Measurements from ENCODE around the gene ADORA2B.
A peak's percentile ranks its signal among the peaks of the same experiment; 100 is the strongest.
"Not testable (repeated sequence)": the region's sequence is repeated elsewhere in the genome, so short reads cannot be mapped to it uniquely, and the experiment has no call there.

Gene ADORA2B

DNA sequence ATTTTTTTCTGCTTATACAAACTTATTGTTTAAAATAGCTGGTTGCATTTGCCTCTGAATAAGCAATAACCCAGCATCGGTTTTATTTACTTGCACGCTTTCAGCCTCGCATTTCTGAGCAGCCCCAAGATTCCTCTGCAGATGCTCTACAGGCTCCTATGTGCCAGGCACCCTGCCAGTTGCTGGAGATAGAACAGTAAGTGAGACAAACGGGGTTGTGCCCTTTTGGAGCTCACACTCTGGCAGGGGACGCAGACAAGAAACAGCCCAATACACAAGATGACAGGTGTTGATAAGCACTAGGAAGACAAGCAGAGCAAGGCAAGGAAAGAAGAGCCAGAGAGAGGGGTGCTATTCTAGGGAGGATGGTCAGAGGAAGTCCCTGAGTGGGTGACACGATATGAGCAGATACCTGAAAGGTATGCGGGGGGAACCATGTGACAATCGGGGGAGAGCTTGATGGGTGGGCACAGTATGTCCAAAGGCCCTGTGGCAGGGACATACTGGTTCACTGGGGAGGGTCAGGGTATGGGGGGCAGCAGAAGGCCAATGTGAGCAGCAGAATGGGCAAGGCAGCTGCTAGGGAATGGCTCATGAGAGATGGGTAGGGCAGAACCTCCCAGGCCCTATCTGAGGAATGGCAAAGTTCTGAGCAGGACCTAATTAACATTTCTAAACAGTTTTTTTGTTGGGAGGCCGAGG is 18.7 kb upstream of the ADORA2B start:
- Histone ChIP-seq H3K36me3 (ENCODE audit: control insufficient read depth, low read depth, low read length) (no peaks in the 10 kb centered on the region), H3K27me3 (ENCODE audit: control insufficient read depth, insufficient read depth, low read length) (no peaks in the 10 kb centered on the region), H3K27ac (ENCODE audit: low read length) (no peak overlapping the region), H3K4me3 (ENCODE audit: low read length) (no peak overlapping the region), H3K9ac (ENCODE audit: low read length) (no peak overlapping the region), H3K4me1 (ENCODE audit: control insufficient read depth, low read depth, low read length) (no peaks in the 10 kb centered on the region), H3K9me3 (ENCODE audit: control insufficient read depth, low read depth, low read length) (no peaks in the 10 kb centered on the region)

DNA sequence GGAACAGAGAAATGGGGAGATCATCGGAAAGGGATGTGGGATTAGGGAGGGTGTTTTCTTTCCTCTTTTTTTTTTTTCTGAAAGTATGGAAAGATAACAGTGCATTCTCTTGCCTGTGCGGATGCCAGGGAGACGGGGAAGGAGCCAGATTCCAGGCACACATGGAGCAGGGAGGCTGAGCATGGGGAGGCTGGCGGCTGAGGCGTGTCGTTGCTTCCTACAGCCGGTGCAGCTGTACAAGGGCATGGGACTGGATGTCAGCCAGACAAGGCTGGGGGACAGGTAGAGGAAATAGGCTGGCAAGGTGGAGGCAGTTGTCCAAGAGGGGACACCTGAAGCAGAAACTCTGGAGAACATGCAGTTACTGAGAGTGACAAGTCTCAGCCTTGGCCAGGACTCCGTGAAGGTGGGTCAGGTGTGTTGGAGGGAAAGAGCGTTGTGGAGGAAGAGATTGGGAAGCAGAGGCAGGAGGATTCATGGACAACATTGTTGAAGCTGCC is 16.6 kb upstream of the ADORA2B start:
- H3K4me3 ChIP-seq (ENCODE audit: low read length), result no peak overlapping the region

DNA sequence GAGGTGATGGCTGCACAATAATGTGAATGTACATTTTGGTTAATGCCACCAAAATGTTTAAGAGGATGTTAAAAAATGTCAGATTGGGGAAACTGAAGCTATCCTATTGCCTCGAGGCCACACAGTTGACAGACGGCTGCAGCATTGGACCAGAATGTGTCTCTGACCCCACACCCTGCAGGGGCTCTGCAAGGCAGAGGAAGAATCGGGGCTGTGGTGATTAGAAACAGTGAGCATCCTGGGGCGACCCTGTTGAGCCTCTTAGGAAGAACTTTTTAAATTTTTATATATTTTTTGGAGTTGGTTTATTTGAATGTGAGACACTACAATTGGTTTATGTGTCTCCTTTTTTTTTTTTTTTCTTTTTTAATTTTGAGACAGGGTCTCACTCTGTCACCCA is 15.0 kb upstream of the ADORA2B start:
- Histone ChIP-seq H3K4me1 (ENCODE audit: control insufficient read depth, low read depth, low read length) (no peaks in the 10 kb centered on the region), H3K4me3 (ENCODE audit: low read length) (no peak overlapping the region), H3K27ac (ENCODE audit: low read length) (no peak overlapping the region), H3K9me3 (ENCODE audit: control insufficient read depth, low read depth, low read length) (no peaks in the 10 kb centered on the region), H3K36me3 (ENCODE audit: control insufficient read depth, low read depth, low read length) (no peaks in the 10 kb centered on the region), H3K9ac (ENCODE audit: low read length) (no peak overlapping the region), H3K27me3 (ENCODE audit: control insufficient read depth, insufficient read depth, low read length) (no peaks in the 10 kb centered on the region)

More for the DNA sequence above, 16.6 kb upstream of the ADORA2B start:
- Histone ChIP-seq H3K9me3 (ENCODE audit: control insufficient read depth, low read depth, low read length) (no peaks in the 10 kb centered on the region), H3K4me1 (ENCODE audit: control insufficient read depth, low read depth, low read length) (no peaks in the 10 kb centered on the region), H3K36me3 (ENCODE audit: control insufficient read depth, low read depth, low read length) (no peaks in the 10 kb centered on the region), H3K27ac (ENCODE audit: low read length) (no peak overlapping the region), H3K27me3 (ENCODE audit: control insufficient read depth, insufficient read depth, low read length) (no peaks in the 10 kb centered on the region), H3K9ac (ENCODE audit: low read length) (no peak overlapping the region)

DNA sequence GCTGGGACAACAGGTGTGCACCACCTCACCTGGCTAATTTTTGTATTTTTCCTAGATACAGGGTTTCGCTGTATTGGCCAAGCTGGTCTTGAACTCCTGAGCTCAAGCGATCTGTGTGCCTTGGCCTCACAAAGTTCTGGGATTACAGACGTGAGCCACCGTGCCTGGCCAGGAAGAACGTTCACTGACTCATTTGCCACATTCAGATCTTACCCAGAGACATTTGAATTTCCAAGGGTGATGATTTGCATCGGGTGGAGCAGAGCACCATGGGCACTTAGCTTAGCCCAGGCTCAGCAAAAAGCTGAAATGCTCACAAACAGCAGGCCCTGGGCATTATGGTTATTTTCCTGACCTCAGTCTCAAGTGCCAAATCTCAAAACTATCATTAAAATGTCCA is 14.5 kb upstream of the ADORA2B start:
- Histone ChIP-seq H3K9ac (ENCODE audit: low read length) (no peak overlapping the region), H3K4me1 (ENCODE audit: control insufficient read depth, low read depth, low read length) (no peaks in the 10 kb centered on the region), H3K9me3 (ENCODE audit: control insufficient read depth, low read depth, low read length) (no peaks in the 10 kb centered on the region), H3K27me3 (ENCODE audit: control insufficient read depth, insufficient read depth, low read length) (no peaks in the 10 kb centered on the region), H3K4me3 (ENCODE audit: low read length) (no peak overlapping the region), H3K36me3 (ENCODE audit: control insufficient read depth, low read depth, low read length) (no peaks in the 10 kb centered on the region), H3K27ac (ENCODE audit: low read length) (no peak overlapping the region)

DNA sequence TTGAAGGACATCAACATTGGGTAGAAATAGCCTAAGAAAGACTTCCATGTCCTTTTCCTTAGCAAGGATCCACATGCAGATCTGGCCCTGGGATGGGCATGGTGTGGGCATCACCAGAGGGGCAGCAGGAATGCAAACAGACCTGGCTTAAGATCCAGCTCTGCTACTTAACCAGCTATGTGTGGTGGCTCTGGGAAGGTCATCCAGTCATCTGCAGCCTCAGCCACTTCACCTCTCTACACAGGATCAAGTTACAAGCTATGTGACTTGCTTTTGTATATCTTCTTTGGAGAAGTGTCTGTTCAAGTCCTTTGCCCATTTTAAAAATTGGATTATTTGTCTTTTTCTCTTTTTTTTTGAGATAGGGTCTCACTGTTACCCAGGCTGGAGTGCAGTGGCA is 13.5 kb upstream of the ADORA2B start:
- H3K4me1 ChIP-seq (ENCODE audit: control insufficient read depth, low read depth, low read length), result no peaks in the 10 kb centered on the region
- no peak overlapping the region for H3K4me3 ChIP-seq (ENCODE audit: low read length)
- no peaks in the 10 kb centered on the region for H3K9me3 ChIP-seq (ENCODE audit: control insufficient read depth, low read depth, low read length)
- H3K27me3 ChIP-seq (ENCODE audit: control insufficient read depth, insufficient read depth, low read length), result no peaks in the 10 kb centered on the region
- H3K9ac ChIP-seq (ENCODE audit: low read length), result no peak overlapping the region
- H3K36me3 ChIP-seq (ENCODE audit: control insufficient read depth, low read depth, low read length), result no peaks in the 10 kb centered on the region
- no peak overlapping the region for H3K27ac ChIP-seq (ENCODE audit: low read length)

DNA sequence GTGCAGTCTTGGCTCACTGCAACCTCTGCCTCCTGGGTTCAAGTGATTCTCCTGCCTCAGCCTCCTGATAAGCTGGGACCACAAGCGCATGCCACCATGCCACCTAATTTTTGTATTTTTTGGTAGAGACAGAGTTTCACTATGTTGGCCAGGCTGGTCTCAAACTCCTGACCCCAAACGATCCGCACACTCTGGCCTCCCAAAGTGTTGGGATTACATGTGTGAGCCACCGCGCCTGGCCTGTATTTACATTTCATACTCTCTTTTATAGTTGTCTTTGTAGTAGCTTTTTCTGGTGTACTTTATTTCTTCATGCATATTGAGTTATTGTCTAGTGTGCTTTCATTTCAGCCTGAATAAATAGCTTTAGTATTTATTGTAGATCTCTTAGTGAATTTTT is 10.1 kb upstream of the ADORA2B start:
- H3K4me3 ChIP-seq (ENCODE audit: low read length), result no peak overlapping the region
- H3K9ac ChIP-seq (ENCODE audit: low read length), result no peak overlapping the region
- H3K4me1 ChIP-seq (ENCODE audit: control insufficient read depth, low read depth, low read length), result no peaks in the 10 kb centered on the region
- H3K27ac ChIP-seq (ENCODE audit: low read length), result no peak overlapping the region
- no peaks in the 10 kb centered on the region for H3K36me3 ChIP-seq (ENCODE audit: control insufficient read depth, low read depth, low read length)
- H3K9me3 ChIP-seq (ENCODE audit: control insufficient read depth, low read depth, low read length), result no peaks in the 10 kb centered on the region
- H3K27me3 ChIP-seq (ENCODE audit: control insufficient read depth, insufficient read depth, low read length), result no peaks in the 10 kb centered on the region

DNA sequence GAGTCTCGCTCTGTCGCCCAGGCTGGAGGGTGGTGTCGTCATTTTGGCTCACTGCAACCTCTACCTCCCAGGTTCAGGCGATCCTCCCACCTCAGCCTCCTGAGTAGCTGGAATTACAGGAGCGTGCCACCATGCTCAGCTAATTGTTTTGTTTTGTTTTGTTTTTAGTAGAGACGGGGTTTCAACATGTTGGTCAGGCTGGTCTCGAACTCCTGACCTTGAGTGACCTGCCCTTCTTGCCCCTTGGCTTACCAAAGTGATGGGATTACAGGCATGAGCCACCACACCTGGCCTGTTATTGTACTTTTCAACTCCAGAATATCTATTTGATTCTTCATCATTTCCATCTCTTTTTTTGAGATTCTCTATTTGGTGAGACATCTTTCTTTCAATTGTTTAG is 9.0 kb upstream of the ADORA2B start:
- Histone ChIP-seq H3K36me3 (ENCODE audit: control insufficient read depth, low read depth, low read length) (no peaks in the 10 kb centered on the region), H3K4me1 (ENCODE audit: control insufficient read depth, low read depth, low read length) (no peaks in the 10 kb centered on the region), H3K9me3 (ENCODE audit: control insufficient read depth, low read depth, low read length) (no peaks in the 10 kb centered on the region), H3K27me3 (ENCODE audit: control insufficient read depth, insufficient read depth, low read length) (no peaks in the 10 kb centered on the region), H3K4me3 (ENCODE audit: low read length) (no peak overlapping the region), H3K9ac (ENCODE audit: low read length) (no peak overlapping the region), H3K27ac (ENCODE audit: low read length) (no peak overlapping the region)

DNA sequence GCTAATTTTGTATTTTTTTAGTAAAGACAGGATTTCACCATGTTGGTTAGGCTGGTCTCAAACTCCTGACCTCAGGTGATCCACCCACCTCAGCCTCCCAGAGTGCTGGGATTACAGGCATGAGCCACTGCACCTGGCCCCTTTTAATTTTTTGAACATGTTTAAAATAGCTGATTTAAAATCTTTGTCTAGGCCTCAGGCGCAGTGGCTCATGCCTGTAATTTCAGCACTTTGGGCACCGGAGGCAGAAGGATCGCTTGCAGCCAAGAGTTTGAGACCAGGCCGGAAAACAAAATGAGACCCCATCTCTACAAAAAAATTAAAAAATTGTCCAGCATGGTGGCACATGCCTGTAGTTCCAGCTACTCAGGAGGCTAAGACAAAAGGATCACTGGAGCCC is 8.4 kb upstream of the ADORA2B start:
- H3K9ac ChIP-seq (ENCODE audit: low read length); H3K27me3 ChIP-seq (ENCODE audit: control insufficient read depth, insufficient read depth, low read length); H3K27ac ChIP-seq (ENCODE audit: low read length); H3K36me3 ChIP-seq (ENCODE audit: control insufficient read depth, low read depth, low read length); H3K4me3 ChIP-seq (ENCODE audit: low read length); H3K4me1 ChIP-seq (ENCODE audit: control insufficient read depth, low read depth, low read length); H3K9me3 ChIP-seq (ENCODE audit: control insufficient read depth, low read depth, low read length): not testable (repeated sequence)

DNA sequence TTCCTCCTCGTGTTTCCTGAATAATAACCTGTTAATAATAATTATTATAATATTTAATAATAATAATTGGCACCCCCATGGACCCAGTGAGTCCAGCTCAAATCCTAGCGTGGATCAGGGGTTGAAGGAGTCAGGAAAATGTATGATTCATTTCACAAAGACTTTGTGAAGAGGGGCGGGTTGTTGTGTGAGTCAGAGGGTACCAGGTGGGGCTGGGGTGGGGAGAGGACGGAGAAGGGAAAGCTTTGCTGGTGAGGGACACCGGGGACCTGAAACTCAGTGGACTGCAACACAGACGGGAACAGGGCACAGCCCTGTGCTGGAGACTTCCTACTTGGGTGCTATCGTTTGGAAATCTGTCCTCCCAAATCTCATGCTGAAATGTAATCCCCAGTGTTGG is 3.1 kb upstream of the ADORA2B start:
- no peak overlapping the region for H3K9ac ChIP-seq (ENCODE audit: low read length)
- H3K36me3 ChIP-seq (ENCODE audit: control insufficient read depth, low read depth, low read length), result no peaks in the 10 kb centered on the region
- H3K4me1 ChIP-seq (ENCODE audit: control insufficient read depth, low read depth, low read length), result peaks cover 5% of the 10 kb centered on the region
- no peak overlapping the region for H3K27ac ChIP-seq (ENCODE audit: low read length)
- peaks cover 40% of the 10 kb centered on the region for H3K27me3 ChIP-seq (ENCODE audit: control insufficient read depth, insufficient read depth, low read length)
- no peak overlapping the region for H3K4me3 ChIP-seq (ENCODE audit: low read length)
- no peaks in the 10 kb centered on the region for H3K9me3 ChIP-seq (ENCODE audit: control insufficient read depth, low read depth, low read length)

DNA sequence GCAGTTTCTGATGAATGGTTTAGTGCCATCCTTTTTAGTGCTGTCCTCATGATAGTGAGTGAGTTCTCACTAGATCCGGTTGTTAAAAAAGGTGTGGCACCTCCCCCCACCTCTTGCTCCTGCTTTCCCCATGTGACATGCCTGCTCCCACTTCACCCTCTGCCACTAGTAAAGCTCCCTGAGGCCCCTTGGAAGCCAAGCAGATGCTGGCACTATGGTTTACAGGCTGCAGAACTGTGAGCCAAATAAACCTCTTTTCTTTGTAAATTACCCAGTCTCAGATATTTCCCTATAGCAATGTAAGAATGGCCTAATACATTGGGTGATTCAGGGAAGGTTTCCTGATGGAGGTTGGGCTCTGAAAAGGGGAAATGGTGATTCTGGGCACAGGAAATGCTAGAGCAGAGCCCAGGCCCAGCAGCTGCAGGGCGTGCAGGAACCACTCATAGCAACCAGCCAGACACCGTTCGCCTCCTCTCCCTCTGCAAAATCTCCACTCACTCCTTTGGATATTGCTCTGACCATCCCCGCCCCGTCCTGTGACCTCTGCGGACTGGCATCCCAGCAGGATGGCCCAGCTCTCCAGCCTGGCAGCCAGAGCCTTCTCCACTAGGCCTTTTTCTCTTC is 2.6 kb upstream of the ADORA2B start:
- Histone ChIP-seq H3K36me3 (ENCODE audit: control insufficient read depth, low read depth, low read length) (no peaks in the 10 kb centered on the region), H3K4me1 (ENCODE audit: control insufficient read depth, low read depth, low read length) (peaks cover 5% of the 10 kb centered on the region), H3K27ac (ENCODE audit: low read length) (no peak overlapping the region), H3K4me3 (ENCODE audit: low read length) (no peak overlapping the region), H3K9me3 (ENCODE audit: control insufficient read depth, low read depth, low read length) (no peaks in the 10 kb centered on the region), H3K27me3 (ENCODE audit: control insufficient read depth, insufficient read depth, low read length) (peaks cover 45% of the 10 kb centered on the region), H3K9ac (ENCODE audit: low read length) (no peak overlapping the region)

DNA sequence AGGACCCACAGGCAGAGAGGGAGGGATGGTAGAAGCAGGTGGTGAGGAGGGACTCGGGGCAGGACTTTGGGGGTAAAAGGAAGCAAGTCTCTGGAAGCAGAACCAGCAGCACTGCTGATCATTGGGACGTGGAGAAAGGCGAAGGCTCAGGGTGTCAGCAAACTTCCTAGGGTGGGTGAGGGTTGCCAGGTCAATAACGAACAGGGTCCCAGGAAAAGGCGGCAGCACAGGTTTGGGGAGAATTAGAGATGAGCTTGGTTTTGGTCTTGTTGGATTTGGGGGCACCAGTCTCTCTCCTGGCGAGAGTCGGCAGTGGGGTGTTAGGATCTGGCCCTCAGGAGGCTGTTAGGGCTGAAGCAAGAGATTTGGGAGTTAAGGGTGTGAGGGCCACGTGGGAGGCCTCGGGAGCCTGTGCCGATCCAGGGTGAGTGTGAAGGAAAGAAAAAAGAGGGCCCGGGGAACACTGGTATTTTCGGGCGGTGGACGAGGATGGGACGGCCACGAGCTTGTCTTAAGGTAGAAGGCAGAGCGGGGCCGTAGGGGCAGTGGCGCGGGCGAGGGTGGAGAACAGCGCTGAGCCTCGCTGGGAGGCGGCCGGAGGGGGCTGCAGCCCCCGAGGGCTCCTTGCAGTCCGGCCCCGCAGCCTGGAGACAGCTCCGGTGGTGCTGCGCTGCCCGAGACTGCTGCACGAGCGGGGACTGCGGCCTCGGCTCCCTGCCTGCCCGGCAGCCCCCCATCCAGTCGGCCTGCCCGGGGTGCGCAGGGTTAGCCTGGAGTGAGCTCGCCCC is 765 bp upstream of the ADORA2B start:
- H3K27ac ChIP-seq (ENCODE audit: low read length), result no peak overlapping the region
- no peaks in the 10 kb centered on the region for H3K9me3 ChIP-seq (ENCODE audit: control insufficient read depth, low read depth, low read length)
- H3K27me3 ChIP-seq (ENCODE audit: control insufficient read depth, insufficient read depth, low read length), result peaks cover 46% of the 10 kb centered on the region
- peak overlapping the region; percentile 67 for H3K4me3 ChIP-seq (ENCODE audit: low read length)
- no peak overlapping the region for H3K9ac ChIP-seq (ENCODE audit: low read length)
- peaks cover 5% of the 10 kb centered on the region for H3K4me1 ChIP-seq (ENCODE audit: control insufficient read depth, low read depth, low read length)
- H3K36me3 ChIP-seq (ENCODE audit: control insufficient read depth, low read depth, low read length), result no peaks in the 10 kb centered on the region

Measured in iPS-18a (cell line).